Activated T-helper 1 cell treated with anti-CD3 and anti-CD28 coated beads, Interleukin-12 subunit alpha, Interleukin-12 subunit beta, Interleukin-2, Interleukin-4 antibody, amounts not matched to agents 30 ng/mL and 10 ng/mL and 1 ng/mL, durations not matched to agents 14 hours and 24 hours and 36 hours (primary cell): ENCODE data around the gene ZCCHC17. TPM values are rescaled to one million over a fixed set of nuclear protein-coding genes. Genes with fewer than 3 reads are reported as not detected.

Experiments used
- DNase-seq: peaks from one replicate; pipeline ENCODE4 v3.0.0; 2021; ENCODE audit warnings: low spot score
- H3K27ac Mint-ChIP-seq: one replicate; pipeline ENCODE4 v1.8.0; 2021; ENCODE audit warnings: mild to moderate bottlenecking, mixed read lengths
- H3K27me3 Mint-ChIP-seq: one replicate; pipeline ENCODE4 v1.8.0; 2022; ENCODE audit warnings: mild to moderate bottlenecking, moderate library complexity, mixed read lengths; ENCODE audit not compliant: insufficient read depth
- H3K36me3 Mint-ChIP-seq: one replicate; pipeline ENCODE4 v1.8.0; 2021; ENCODE audit warnings: low read depth, mixed read lengths
- H3K4me1 Mint-ChIP-seq: one replicate; pipeline ENCODE4 v1.8.0; 2021; ENCODE audit warnings: low read depth, mixed read lengths
- H3K4me3 Mint-ChIP-seq: one replicate; pipeline ENCODE4 v1.8.0; 2021; ENCODE audit warnings: mild to moderate bottlenecking, moderate library complexity, mixed read lengths
- H3K9me3 Mint-ChIP-seq: one replicate; pipeline ENCODE4 v1.8.0; 2021; ENCODE audit warnings: mixed read lengths
- intact Hi-C: fragments of 100-400 bp; cut with micrococcal nuclease; formaldehyde crosslinking; loops from one replicate; pipeline ENCODE4 v1.15.1; 2024
- total RNA-seq: library from RNA; stranded (reverse); gene quantifications from 2 replicates; pipeline ENCODE4 v1.2.3, GENCODE V29; 2022

Gene ZCCHC17
- total RNA-seq, 1 donor from 2014 or later = 24.7 TPM

- H3K4me1 Mint-ChIP-seq = no peaks in the 10 kb centered on the region
- intact Hi-C loops = no loop called here
- DNase-seq = no peak
- H3K27ac Mint-ChIP-seq = no peak overlapping the region
- no peaks in the 10 kb centered on the region for H3K27me3 Mint-ChIP-seq
- no peaks in the 10 kb centered on the region for H3K9me3 Mint-ChIP-seq
- H3K36me3 Mint-ChIP-seq = peaks cover 34% of the 10 kb centered on the region
- H3K4me3 Mint-ChIP-seq = no peak overlapping the region
These were observed 21.3 kb downstream of the ZCCHC17 start for GRCh38 chr1:31318146-31318545.

GRCh38 chr1:31324093-31324492 is 27.3 kb downstream of the ZCCHC17 start:
- no peak overlapping the region for H3K4me3 Mint-ChIP-seq
- H3K9me3 Mint-ChIP-seq = no peaks in the 10 kb centered on the region
- peaks cover 14% of the 10 kb centered on the region for H3K36me3 Mint-ChIP-seq
- no peaks in the 10 kb centered on the region for H3K4me1 Mint-ChIP-seq
- no peak for DNase-seq
- intact Hi-C loops = no loop called here
- no peak overlapping the region for H3K27ac Mint-ChIP-seq
- H3K27me3 Mint-ChIP-seq = no peaks in the 10 kb centered on the region

- H3K36me3 Mint-ChIP-seq = peaks cover 12% of the 10 kb centered on the region
- H3K27me3 Mint-ChIP-seq = no peaks in the 10 kb centered on the region
- no peaks in the 10 kb centered on the region for H3K9me3 Mint-ChIP-seq
- H3K27ac Mint-ChIP-seq = no peak overlapping the region
- no peaks in the 10 kb centered on the region for H3K4me1 Mint-ChIP-seq
- DNase-seq = no peak
- H3K4me3 Mint-ChIP-seq = no peak overlapping the region
- intact Hi-C loops = no loop called here
These were observed 28.2 kb downstream of the ZCCHC17 start for GRCh38 chr1:31324992-31325391.

- no peak overlapping the region for H3K27ac Mint-ChIP-seq
- DNase-seq = no peak
- no peaks in the 10 kb centered on the region for H3K4me1 Mint-ChIP-seq
- H3K9me3 Mint-ChIP-seq = no peaks in the 10 kb centered on the region
- H3K27me3 Mint-ChIP-seq = no peaks in the 10 kb centered on the region
- H3K4me3 Mint-ChIP-seq = no peak overlapping the region
- H3K36me3 Mint-ChIP-seq = peaks cover 6% of the 10 kb centered on the region
- intact Hi-C loops = no loop called here
These were observed 29.6 kb downstream of the ZCCHC17 start for GRCh38 chr1:31326461-31326860.

GRCh38 chr1:31327381-31327780 is 30.5 kb downstream of the ZCCHC17 start:
- no peak for DNase-seq
- H3K36me3 Mint-ChIP-seq = peaks cover 2% of the 10 kb centered on the region
- no peaks in the 10 kb centered on the region for H3K27me3 Mint-ChIP-seq
- no peak overlapping the region for H3K27ac Mint-ChIP-seq
- intact Hi-C loops = no loop called here
- no peaks in the 10 kb centered on the region for H3K4me1 Mint-ChIP-seq
- H3K4me3 Mint-ChIP-seq = no peak overlapping the region
- no peaks in the 10 kb centered on the region for H3K9me3 Mint-ChIP-seq

- intact Hi-C loops = loop anchor here (1.0 to 2.0 kb wide), 3 partner anchors 38 to 173 kb away; partner anchors contain the start of genes SNRNP40 and ZCCHC17
- Mint-ChIP-seq H3K9me3 (no peaks in the 10 kb centered on the region), H3K27ac (no peak overlapping the region), H3K4me1 (peaks cover 5% of the 10 kb centered on the region), H3K36me3 (peaks cover 9% of the 10 kb centered on the region), H3K27me3 (no peaks in the 10 kb centered on the region), H3K4me3 (no peak overlapping the region)
- DNase-seq = no peak
These were observed 38.2 kb downstream of the ZCCHC17 start for GRCh38 chr1:31335007-31335406.

- Mint-ChIP-seq H3K27me3 (no peaks in the 10 kb centered on the region), H3K36me3 (peaks cover 7% of the 10 kb centered on the region), H3K27ac (no peak overlapping the region), H3K4me3 (no peak overlapping the region), H3K4me1 (peaks cover 5% of the 10 kb centered on the region), H3K9me3 (no peaks in the 10 kb centered on the region)
- intact Hi-C loops = no loop called here
- no peak for DNase-seq
These were observed 40.0 kb downstream of the ZCCHC17 start for GRCh38 chr1:31336687-31337467.

- DNase-seq = no peak
- no peaks in the 10 kb centered on the region for H3K27me3 Mint-ChIP-seq
- H3K36me3 Mint-ChIP-seq = peaks cover 8% of the 10 kb centered on the region
- intact Hi-C loops = no loop called here
- H3K4me3 Mint-ChIP-seq = no peak overlapping the region
- H3K27ac Mint-ChIP-seq = no peak overlapping the region
- H3K4me1 Mint-ChIP-seq = no peaks in the 10 kb centered on the region
- H3K9me3 Mint-ChIP-seq = no peaks in the 10 kb centered on the region
These were observed 47.7 kb downstream of the ZCCHC17 start for GRCh38 chr1:31344503-31344902.

GRCh38 chr1:31345635-31346034 is 48.8 kb downstream of the ZCCHC17 start:
- H3K4me1 Mint-ChIP-seq = no peaks in the 10 kb centered on the region
- no peaks in the 10 kb centered on the region for H3K9me3 Mint-ChIP-seq
- H3K27me3 Mint-ChIP-seq = no peaks in the 10 kb centered on the region
- no peak overlapping the region for H3K27ac Mint-ChIP-seq
- H3K36me3 Mint-ChIP-seq = peaks cover 9% of the 10 kb centered on the region
- no peak for DNase-seq
- H3K4me3 Mint-ChIP-seq = no peak overlapping the region
- intact Hi-C loops = no loop called here

GRCh38 chr1:31346785-31347184 is 50.0 kb downstream of the ZCCHC17 start:
- Mint-ChIP-seq H3K9me3 (no peaks in the 10 kb centered on the region), H3K27ac (no peak overlapping the region), H3K4me1 (no peaks in the 10 kb centered on the region), H3K27me3 (no peaks in the 10 kb centered on the region), H3K36me3 (peaks cover 16% of the 10 kb centered on the region), H3K4me3 (no peak overlapping the region)
- no peak for DNase-seq
- intact Hi-C loops = no loop called here

- no peaks in the 10 kb centered on the region for H3K9me3 Mint-ChIP-seq
- H3K36me3 Mint-ChIP-seq = peaks cover 18% of the 10 kb centered on the region
- intact Hi-C loops = no loop called here
- H3K4me3 Mint-ChIP-seq = no peak overlapping the region
- no peaks in the 10 kb centered on the region for H3K4me1 Mint-ChIP-seq
- no peak overlapping the region for H3K27ac Mint-ChIP-seq
- no peak for DNase-seq
- H3K27me3 Mint-ChIP-seq = no peaks in the 10 kb centered on the region
These were observed 51.6 kb downstream of the ZCCHC17 start for GRCh38 chr1:31348449-31348848.

- Mint-ChIP-seq H3K4me1 (no peaks in the 10 kb centered on the region), H3K4me3 (no peak overlapping the region), H3K9me3 (no peaks in the 10 kb centered on the region), H3K27me3 (no peaks in the 10 kb centered on the region), H3K27ac (no peak overlapping the region), H3K36me3 (peaks cover 23% of the 10 kb centered on the region)
- intact Hi-C loops = no loop called here
- DNase-seq = no peak
These were observed 57.5 kb downstream of the ZCCHC17 start for GRCh38 chr1:31354283-31354682.

- Mint-ChIP-seq H3K36me3 (peaks cover 16% of the 10 kb centered on the region), H3K27ac (no peak overlapping the region), H3K27me3 (no peaks in the 10 kb centered on the region), H3K4me1 (no peaks in the 10 kb centered on the region), H3K4me3 (no peak overlapping the region), H3K9me3 (no peaks in the 10 kb centered on the region)
- DNase-seq = no peak
- intact Hi-C loops = no loop called here
These were observed 59.6 kb downstream of the ZCCHC17 start for GRCh38 chr1:31356427-31356826.

GRCh38 chr1:31361607-31362006 is 64.8 kb downstream of the ZCCHC17 start:
- Mint-ChIP-seq H3K9me3 (no peaks in the 10 kb centered on the region), H3K36me3 (peaks cover 23% of the 10 kb centered on the region), H3K4me3 (no peak overlapping the region), H3K27me3 (no peaks in the 10 kb centered on the region), H3K27ac (no peak overlapping the region), H3K4me1 (no peaks in the 10 kb centered on the region)
- DNase-seq = no peak
- intact Hi-C loops = no loop called here
